DND-41 (cell line): ENCODE results near the gene FRMPD1.

ENCODE experiments used
- CTCF ChIP-seq: IDR thresholded peaks from 2 replicates; pipeline ENCODE4 v1.5.1; 2012; ENCODE audit warnings: borderline replicate concordance, low read length, moderate library complexity, mild to moderate bottlenecking; ENCODE audit not compliant: poor library complexity, severe bottlenecking; ENCODE audit errors: extremely low read depth
- EZH2 ChIP-seq: IDR thresholded peaks from 3 replicates; pipeline ENCODE4 v1.6.1; 2012; ENCODE audit warnings: borderline replicate concordance, low read depth, mild to moderate bottlenecking, moderate library complexity, low read length, inconsistent platforms; ENCODE audit not compliant: severe bottlenecking

- TF ChIP-seq CTCF (no peak), EZH2 (no peak)
Measured at GRCh38 chr9:37732952-37733351, 82.2 kb downstream of the FRMPD1 start.
